Stimulated activated CD8-positive, alpha-beta memory T cell treated with anti-CD3 and anti-CD28 coated beads, Interleukin-2, amount 100 ng/mL, for 48 hours (primary cell): ENCODE data around the gene PRRC2B.
"Not testable (repeated sequence)": the region's sequence is repeated elsewhere in the genome, so short reads cannot be mapped to it uniquely, and the experiment has no call there.

Source experiments
- DNase-seq, 2 donors: peaks; one replicate each; pipeline ENCODE4 v3.0.0-alpha.2; 2020; ENCODE audit warnings: low read depth in 2 of 2

Gene PRRC2B

DNA sequence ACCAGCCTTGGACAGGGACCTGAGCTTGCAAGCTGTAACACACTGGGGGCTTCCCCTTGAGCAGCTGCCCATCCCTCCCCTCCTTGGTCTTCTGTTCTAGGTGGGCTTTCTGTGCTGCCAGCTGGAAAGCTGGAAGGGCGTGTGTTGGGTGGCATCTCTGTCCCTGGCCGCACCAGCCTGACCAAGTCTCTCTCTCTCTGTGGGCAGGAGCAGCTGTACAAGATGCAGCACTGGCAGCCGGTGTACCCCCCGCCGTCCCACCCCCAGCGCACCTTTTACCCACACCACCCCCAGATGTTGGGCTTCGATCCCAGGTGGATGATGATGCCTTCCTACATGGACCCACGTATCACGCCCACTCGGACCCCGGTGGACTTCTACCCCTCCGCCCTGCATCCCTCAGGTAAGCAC lies 76.7 kb downstream of the PRRC2B start:
- no peak for DNase-seq

- not testable (repeated sequence) for DNase-seq
These were observed 78.2 kb downstream of the PRRC2B start for GRCh38 chr9:131472085-131472484.

DNA sequence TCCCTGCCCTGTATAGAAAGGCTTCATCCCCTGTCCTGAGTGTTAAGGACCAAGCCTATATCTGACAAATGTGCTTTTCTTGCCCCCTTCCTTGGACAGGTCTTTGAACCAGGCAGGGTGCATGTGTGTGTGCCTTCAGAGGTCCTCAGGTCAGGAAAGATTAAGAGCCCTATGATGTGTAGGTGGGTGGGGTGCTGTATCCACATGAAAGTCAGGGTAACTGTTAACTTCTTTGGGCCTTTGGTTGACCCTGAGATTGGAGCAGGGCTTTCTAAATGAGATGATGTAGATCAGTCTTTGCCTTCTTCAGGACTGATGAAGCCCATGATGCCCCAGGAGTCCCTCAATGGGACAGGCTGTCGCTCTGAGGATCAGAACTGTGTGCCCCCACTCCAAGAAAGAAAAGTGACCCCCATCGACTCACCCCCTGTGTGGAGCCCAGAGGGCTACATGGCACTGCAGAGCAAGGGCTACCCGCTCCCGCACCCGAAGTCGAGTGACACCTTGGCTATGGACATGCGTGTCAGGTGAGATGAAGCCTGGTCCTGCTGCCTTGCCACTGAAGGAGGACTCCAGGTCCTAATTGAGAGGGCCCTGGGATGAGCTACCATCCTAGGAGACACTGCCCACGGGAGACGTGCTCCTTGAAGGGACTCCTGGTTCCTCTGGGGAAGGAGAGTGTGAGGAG lies 79.5 kb downstream of the PRRC2B start:
- DNase-seq: no peak

DNA sequence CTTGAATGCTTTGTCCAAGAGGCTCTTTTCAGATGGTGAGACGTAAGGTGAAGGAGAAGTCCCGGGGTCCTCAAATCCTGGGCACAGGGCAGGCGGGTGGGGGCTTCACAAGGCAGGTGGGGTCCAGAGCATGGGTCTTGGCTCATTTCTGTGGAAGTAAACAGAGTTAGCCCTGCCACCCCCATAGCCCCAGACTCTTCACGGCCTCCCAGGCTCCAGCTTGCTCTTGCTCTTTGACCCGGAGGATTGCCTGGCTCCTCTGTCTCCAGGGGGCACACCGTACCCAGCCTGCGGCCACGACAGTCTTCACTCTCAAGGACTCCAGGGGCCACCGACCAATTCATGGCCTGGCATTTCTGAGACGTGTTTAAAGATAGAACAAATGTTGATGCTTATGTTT lies 80.0 kb downstream of the PRRC2B start:
- no peak for DNase-seq

DNA sequence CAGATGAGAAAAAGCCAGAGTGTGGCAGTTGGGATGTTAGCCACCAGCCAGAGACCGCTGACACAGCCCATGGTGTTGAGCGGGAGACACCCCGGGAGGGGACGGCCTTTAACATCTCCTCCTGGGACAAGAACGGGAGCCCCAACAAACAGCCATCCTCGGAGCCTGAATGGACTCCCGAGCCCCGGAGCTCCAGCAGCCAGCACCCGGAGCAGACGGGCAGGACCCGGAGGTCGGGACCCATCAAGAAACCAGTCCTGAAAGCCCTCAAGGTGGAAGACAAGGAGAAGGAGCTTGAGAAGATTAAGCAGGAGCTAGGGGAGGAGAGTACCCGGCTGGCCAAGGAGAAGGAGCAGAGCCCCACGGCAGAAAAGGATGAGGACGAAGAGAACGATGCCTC lies 80.8 kb downstream of the PRRC2B start:
- no peak for DNase-seq

GRCh38 chr9:131475111-131475955 lies 81.4 kb downstream of the PRRC2B start:
- DNase-seq: no peak

DNA sequence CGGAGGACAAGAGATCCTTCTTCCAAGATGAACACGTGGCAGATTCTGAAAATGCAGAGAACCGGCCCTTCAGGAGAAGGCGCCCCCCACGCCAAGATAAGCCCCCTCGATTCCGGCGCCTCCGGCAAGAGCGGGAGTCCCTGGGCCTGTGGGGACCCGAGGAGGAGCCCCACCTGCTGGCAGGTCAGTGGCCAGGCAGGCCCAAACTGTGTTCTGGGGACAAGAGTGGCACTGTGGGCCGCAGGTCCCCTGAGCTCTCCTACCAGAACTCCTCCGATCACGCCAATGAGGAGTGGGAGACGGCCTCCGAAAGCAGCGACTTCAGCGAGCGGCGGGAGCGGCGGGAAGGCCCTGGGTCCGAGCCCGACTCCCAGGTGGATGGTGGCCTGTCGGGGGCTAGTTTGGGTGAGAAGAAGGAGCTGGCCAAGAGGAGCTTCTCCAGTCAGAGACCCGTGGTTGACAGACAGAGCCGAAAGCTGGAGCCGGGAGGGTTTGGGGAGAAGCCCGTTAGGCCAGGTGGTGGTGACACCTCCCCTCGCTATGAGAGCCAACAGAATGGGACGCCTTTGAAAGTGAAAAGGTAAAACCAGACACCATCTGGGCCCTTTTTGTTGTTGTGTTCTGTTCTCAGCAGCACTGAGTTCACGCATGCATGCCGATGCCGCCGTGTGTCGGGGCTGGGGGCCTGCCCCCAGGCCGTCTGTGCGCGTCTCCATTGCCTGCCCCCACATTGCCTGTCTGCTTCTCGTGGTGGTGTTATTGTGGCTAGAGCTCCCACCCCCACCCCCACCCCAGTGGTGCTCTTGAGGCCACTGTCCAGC lies 82.3 kb downstream of the PRRC2B start:
- no peak for DNase-seq

- DNase-seq: no peak
These were observed 83.0 kb downstream of the PRRC2B start for GRCh38 chr9:131476777-131477345.

GRCh38 chr9:131477367-131477766 lies 83.5 kb downstream of the PRRC2B start:
- DNase-seq: no peak

DNA sequence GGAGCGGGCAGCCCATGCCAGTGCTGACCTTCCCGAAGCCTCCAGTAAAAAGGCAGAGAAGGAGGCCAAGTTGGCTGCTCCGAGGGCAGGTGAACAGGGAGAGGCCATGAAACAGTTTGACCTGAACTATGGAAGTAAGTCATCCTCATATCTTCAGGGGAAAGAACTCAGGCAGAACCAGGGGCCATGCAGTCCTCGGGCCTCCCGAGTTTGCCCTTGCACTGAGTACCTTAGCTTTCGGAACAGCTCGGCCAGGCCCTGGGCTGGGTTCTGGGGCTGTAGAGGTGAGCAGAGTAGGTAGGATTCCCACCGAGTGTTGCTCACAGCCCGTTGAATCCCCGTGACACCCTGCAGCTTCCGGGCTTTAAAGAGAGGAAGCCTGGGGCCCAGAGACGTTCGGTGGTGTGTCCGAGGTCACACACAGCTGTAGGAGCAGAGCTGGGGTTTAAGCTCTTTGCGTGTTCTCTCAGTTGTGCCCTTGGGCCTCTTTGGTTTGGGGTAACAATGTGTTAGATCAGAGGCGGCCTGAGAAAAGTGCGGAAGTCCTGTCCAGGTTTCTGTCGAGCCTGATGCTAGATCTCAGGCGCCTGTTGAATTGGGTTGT lies 84.0 kb downstream of the PRRC2B start:
- DNase-seq: no peak

DNA sequence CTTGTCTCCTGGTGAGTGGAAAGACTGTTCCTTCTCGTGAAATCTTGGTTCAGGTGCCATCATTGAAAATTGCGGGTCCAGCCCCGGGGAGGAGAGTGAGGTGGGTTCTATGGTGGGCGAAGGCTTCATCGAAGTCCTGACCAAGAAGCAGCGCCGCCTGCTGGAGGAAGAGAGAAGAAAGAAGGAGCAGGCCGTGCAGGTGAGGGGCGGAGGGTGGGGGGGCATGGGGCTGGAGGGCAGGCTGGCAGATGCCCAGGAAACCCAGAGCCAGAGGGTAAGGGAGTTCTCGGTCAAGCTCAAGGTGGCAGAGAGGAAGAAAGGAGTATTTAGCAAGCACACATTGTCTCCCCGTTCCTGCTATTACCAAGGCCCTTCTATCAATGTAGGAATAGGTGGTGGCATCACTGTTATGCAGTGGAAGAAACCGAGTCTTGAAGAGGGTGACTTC lies 84.6 kb downstream of the PRRC2B start:
- peak; percentile 39 for DNase-seq

DNA sequence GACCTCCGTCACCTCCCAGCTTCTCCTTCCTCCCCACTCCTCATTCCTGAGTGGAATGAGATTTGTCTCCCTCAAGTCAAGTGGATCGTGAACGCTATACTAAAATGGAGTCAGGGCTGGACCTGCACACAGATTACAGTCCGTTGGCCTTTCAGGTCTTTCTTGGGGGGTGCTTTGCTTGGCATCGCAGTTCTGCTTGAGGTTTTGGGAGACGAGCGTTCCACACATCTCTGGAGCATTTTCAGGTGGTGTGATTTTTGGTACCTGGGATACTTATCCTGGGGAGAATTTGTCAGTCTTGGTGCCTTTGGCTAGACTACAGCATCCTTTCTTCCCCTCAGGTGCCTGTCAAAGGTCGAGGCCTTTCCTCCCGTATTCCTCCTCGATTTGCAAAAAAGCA lies 85.0 kb downstream of the PRRC2B start:
- DNase-seq: no peak

GRCh38 chr9:131480258-131480657 lies 86.4 kb downstream of the PRRC2B start:
- DNase-seq: no peak

GRCh38 chr9:131481441-131482342 lies 87.8 kb downstream of the PRRC2B start:
- DNase-seq: no peak

GRCh38 chr9:131482343-131483006 lies 88.6 kb downstream of the PRRC2B start:
- no peak for DNase-seq

- DNase-seq: no peak
These were observed 89.6 kb downstream of the PRRC2B start for GRCh38 chr9:131483319-131484050.

DNA sequence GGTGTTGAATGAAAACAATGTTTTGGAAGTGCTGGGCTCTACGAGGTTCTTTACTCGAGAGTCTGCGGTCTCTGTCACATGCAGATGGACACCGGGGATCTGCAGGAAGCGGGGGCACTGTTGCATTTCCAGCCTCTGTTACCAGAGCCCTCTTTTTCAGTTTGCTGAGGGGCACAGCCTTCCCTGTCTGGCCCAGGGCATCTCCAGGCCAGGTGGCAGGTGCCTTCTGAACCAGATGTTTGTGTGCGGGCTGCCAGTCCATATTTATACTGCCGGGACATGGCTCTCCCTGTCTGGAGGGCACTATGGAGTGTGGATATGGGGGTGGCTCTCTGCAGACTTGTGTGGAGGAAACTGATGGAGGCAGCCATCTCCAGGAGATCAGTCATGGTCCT lies 90.2 kb downstream of the PRRC2B start:
- DNase-seq: no peak

GRCh38 chr9:131484560-131485185 lies 90.8 kb downstream of the PRRC2B start:
- DNase-seq: no peak

DNA sequence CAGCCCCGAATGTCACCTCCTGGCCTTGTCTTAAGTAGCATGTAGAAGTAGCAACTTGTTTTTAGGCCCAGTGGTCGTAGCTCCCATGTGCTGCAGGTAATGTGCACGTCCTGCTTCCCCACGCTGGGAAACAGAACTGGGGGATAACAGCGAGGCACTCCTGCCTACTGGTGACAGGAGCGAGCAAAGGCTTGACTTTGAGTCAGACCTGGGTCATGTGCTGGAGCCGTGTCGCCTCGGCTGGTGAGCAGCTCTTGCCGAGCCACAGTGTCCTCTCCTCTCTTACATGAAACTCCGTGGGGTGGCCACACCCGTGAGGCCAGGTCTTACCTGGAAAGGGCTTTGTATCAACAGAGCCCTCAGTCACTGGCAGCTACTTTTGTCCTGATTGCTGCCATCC lies 91.3 kb downstream of the PRRC2B start:
- no peak for DNase-seq
